Measurements from ENCODE around the gene FAM219B.
A peak's percentile ranks its signal among the peaks of the same experiment; 100 is the strongest.

FAM219B gene

DNA sequence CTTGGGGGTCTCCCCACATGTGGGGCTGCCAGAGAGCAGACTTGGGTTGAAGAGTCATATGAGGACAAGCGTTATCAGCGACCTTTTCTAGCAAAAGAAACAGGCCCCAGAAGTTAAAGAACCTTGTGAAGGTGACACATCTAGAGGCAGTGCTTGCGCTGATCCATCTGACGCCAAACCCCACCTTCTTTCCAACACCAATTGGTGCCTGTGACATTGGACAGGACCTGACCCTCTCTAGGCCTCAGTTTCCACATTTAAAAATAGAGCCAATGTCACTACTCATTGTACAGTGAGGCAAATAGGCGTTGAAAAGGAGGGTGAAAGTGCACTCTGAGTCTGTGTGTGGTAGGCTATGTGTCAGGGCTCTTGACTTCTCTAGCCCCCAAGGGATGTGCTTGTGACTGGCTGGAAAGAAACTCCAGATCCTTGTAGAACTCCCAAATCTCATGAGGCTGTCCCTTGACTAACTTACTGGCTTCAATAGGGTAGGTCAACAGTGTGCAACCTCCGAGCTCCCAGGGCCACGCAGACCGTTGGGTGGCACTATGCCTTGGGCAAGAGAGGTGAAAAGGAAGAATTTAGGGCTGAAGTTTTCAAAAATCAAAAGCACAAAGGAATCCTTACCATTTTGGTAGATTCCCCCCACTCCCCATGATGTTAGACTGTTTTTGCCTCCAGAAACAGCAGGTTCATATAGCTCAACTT lies 666 bp upstream of the FAM219B start:
- Histone ChIP-seq H3K4me1 (ENCODE audit: control insufficient read depth in 1 of 2, insufficient read depth in 1 of 2, low read depth in 1 of 2, low read length in 1 of 2) (peaks cover 35 to 37% of the 10 kb centered on the region in 2 experiments), H3K4me3 (ENCODE audit: low read depth in 1 of 2, low read length in 1 of 2) (peak overlapping the region; percentile 81 to 97), H3K36me3 (peaks cover 19% of the 10 kb centered on the region), H3K27ac (peak overlapping the region; percentile 87), H3K9me3 (no peaks in the 10 kb centered on the region), H3K27me3 (no peaks in the 10 kb centered on the region)
- TF ChIP-seq, protein P1, sequence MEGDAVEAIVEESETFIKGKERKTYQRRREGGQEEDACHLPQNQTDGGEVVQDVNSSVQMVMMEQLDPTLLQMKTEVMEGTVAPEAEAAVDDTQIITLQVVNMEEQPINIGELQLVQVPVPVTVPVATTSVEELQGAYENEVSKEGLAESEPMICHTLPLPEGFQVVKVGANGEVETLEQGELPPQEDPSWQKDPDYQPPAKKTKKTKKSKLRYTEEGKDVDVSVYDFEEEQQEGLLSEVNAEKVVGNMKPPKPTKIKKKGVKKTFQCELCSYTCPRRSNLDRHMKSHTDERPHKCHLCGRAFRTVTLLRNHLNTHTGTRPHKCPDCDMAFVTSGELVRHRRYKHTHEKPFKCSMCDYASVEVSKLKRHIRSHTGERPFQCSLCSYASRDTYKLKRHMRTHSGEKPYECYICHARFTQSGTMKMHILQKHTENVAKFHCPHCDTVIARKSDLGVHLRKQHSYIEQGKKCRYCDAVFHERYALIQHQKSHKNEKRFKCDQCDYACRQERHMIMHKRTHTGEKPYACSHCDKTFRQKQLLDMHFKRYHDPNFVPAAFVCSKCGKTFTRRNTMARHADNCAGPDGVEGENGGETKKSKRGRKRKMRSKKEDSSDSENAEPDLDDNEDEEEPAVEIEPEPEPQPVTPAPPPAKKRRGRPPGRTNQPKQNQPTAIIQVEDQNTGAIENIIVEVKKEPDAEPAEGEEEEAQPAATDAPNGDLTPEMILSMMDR (IDR thresholded peaks at IDR 0.05), result no peak

DNA sequence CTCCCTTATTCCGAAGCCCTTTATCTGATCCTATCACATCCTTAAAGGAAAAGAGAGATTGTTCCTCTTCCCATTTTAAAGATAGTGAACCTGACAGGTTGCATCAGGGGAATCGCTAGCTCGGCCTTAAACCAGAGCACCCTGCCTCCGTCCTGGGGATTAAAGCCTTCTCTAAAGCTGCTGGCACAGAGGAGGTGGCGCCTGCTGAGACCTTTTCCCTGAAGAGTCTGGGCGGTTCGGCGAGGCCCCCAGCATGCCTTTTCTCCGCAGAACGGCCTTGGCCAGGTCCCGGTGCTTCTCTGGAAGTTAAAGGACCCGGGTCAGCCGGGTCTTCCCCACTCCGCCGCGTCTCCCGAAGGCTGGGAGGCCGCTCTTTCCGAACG lies 593 bp downstream of the FAM219B start:
- H3K4me3 ChIP-seq (ENCODE audit: low read depth in 1 of 2, low read length in 1 of 2), result peak overlapping the region; percentile 81 to 97
- H3K9me3 ChIP-seq, result no peaks in the 10 kb centered on the region
- TF ChIP-seq, protein P1 (IDR thresholded peaks at IDR 0.05), result no peak
- H3K4me1 ChIP-seq (ENCODE audit: control insufficient read depth in 1 of 2, insufficient read depth in 1 of 2, low read depth in 1 of 2, low read length in 1 of 2), result peaks cover 46 to 48% of the 10 kb centered on the region in 2 experiments
- H3K36me3 ChIP-seq, result peaks cover 22% of the 10 kb centered on the region
- no peaks in the 10 kb centered on the region for H3K27me3 ChIP-seq
- H3K27ac ChIP-seq, result peak overlapping the region; percentile 87

DNA sequence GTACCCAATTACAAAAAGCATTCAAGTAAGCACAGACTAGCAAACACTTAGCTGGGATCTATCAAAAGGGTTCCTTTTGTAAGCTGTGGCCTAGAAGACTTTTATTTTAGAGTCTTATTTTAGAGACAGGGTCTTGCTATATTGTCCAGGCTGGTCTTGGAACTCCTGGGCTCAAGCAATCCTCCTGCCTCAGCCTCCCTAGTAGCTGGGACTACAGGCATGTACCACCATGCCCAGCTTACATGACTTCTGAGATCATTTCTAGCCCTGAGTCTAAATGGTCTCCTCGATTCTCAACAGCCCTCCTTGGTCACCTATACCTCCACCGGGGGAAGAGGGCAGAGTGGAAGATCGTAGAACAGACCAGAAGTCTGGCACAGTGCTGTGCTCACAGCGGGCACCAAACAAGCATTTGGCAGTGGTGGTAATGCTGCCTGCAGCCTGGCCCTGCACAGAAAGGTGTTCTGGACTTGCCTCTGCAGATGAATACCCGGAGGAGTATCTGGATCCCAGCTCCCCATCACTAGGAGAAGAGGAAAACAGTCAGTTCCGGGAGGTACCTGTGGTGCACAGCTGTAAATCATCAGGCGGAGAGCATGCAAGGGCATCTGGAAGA lies 2.4 kb downstream of the FAM219B start:
- no peak overlapping the region for H3K4me3 ChIP-seq (ENCODE audit: low read depth in 1 of 2, low read length in 1 of 2)
- no peaks in the 10 kb centered on the region for H3K9me3 ChIP-seq
- H3K4me1 ChIP-seq (ENCODE audit: control insufficient read depth in 1 of 2, insufficient read depth in 1 of 2, low read depth in 1 of 2, low read length in 1 of 2), result peaks cover 46 to 49% of the 10 kb centered on the region in 2 experiments
- no peak overlapping the region for H3K27ac ChIP-seq
- TF ChIP-seq, protein P1 (IDR thresholded peaks at IDR 0.05), result no peak
- H3K36me3 ChIP-seq, result peaks cover 39% of the 10 kb centered on the region
- H3K27me3 ChIP-seq, result no peaks in the 10 kb centered on the region

DNA sequence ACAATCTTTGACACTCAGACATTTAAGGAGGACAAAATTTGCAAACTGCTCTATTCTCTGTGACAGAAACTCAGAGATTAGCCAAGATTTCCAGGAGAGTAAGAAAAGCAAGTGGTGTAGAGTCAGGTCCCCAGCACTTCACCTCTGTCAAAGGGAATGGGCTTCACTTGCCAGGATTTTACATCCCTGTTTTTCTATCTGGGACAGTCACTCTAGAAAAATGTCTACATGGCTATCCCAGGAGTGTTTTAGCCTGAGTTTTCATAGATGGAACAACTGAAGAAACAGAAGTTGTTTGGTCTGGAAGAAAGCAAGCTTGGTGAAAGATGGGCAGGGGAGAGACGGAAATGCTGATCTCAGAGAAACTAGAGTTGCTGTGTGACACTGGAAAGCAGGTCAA lies 3.0 kb downstream of the FAM219B start:
- H3K27ac ChIP-seq, result peak overlapping the region; percentile 14
- H3K9me3 ChIP-seq, result no peaks in the 10 kb centered on the region
- no peaks in the 10 kb centered on the region for H3K27me3 ChIP-seq
- peaks cover 46 to 49% of the 10 kb centered on the region in 2 experiments for H3K4me1 ChIP-seq (ENCODE audit: control insufficient read depth in 1 of 2, insufficient read depth in 1 of 2, low read depth in 1 of 2, low read length in 1 of 2)
- TF ChIP-seq, protein P1 (IDR thresholded peaks at IDR 0.05), result no peak
- peaks cover 45% of the 10 kb centered on the region for H3K36me3 ChIP-seq
- H3K4me3 ChIP-seq (ENCODE audit: low read depth in 1 of 2, low read length in 1 of 2), result no peak overlapping the region

DNA sequence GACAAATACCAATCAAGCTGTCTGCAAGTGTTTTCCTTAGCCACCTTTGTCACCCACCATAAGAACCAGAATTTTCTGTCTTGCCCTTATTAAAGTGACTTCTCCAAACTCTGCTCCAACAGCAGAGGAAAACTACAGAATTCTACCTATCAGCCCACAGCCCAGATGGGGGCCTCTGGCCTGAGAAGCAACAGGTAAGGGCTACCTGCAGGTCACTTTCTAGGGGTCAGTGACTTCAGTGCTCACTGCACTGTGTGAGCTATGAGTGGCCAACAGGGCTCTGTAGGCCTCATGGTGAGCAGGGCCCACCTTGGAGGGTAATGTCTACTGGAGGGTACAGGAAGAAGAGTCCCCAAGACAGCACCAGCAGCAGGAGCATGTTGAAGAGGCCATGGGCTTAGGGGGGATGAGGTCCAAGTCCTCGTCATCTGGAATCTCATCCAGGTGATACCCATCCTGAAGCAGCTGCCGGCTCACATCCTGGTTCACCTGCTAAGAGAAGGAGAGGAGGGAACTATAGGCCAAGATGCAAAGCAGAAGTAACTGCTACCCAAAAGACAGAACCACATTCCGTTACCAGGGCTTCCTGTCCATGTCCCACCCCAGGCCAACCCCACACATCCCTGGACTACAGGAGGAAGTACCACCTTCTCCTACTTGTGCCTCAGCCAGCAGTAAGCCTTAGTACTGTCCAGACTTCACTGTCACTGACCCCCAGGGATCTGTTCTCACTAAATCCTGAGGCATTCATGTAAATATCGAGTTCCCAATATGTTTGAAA lies 4.2 kb downstream of the FAM219B start:
- Histone ChIP-seq H3K36me3 (peaks cover 56% of the 10 kb centered on the region), H3K27ac (peak overlapping the region; percentile 69)

More for the DNA sequence above, 4.2 kb downstream of the FAM219B start:
- TF ChIP-seq, protein P1 (IDR thresholded peaks at IDR 0.05), result no peak
- peaks cover 45 to 48% of the 10 kb centered on the region in 2 experiments for H3K4me1 ChIP-seq (ENCODE audit: control insufficient read depth in 1 of 2, insufficient read depth in 1 of 2, low read depth in 1 of 2, low read length in 1 of 2)
- peak overlapping the region in 1 of 2 experiments; percentile 3 for H3K4me3 ChIP-seq (ENCODE audit: low read depth in 1 of 2, low read length in 1 of 2)
- no peaks in the 10 kb centered on the region for H3K27me3 ChIP-seq
- no peaks in the 10 kb centered on the region for H3K9me3 ChIP-seq

All from neutrophil (primary cell).